ENCODE results near the gene METAP1D. TPM values are rescaled to one million over a fixed set of nuclear protein-coding genes. Genes with fewer than 3 reads are reported as not detected.

METAP1D gene
- total RNA-seq, 1 experiment from 2014 or later, result 5.2 TPM

- Histone ChIP-seq H4K20me1 (ENCODE audit: control insufficient read depth, insufficient read depth, insufficient read length) (no peaks in the 10 kb centered on the region), H3K27ac (ENCODE audit: insufficient read length, low read depth, low read length) (no peak overlapping the region), H3K23me2 (ENCODE audit: insufficient read length, low read depth, low read length, poor library complexity, severe bottlenecking) (peaks cover 11% of the 10 kb centered on the region), H4K91ac (ENCODE audit: insufficient read length, low read depth, low read length) (no peak overlapping the region), H2BK120ac (ENCODE audit: low read depth, low read length, poor library complexity, severe bottlenecking) (no peak overlapping the region), H3K18ac (ENCODE audit: insufficient read length, low read depth, low read length) (no peak overlapping the region), H4K5ac (ENCODE audit: insufficient read length, low read depth, low read length) (no peak overlapping the region), H3K9me3 (ENCODE audit: control insufficient read depth, low read depth, low read length) (no peaks in the 10 kb centered on the region), H3K27me3 (ENCODE audit: insufficient read depth, low read length) (peaks cover 61% of the 10 kb centered on the region), H3K79me1 (ENCODE audit: insufficient read depth, low read depth, low read length, poor library complexity, severe bottlenecking) (no peaks in the 10 kb centered on the region), H2BK12ac (ENCODE audit: insufficient read length, low read depth, low read length) (no peak overlapping the region), H3K14ac (ENCODE audit: insufficient read depth, low read length) (no peak overlapping the region), H2BK20ac (ENCODE audit: low read depth, low read length, poor library complexity, severe bottlenecking) (no peak overlapping the region), H4K8ac (replicated peaks; ENCODE audit: insufficient read length, low read depth, low read length) (no peak overlapping the region), H3T11ph (ENCODE audit: low read length) (no peak overlapping the region), H3K4me1 (ENCODE audit: insufficient read depth, low read length) (no peaks in the 10 kb centered on the region; the same call in 1 of the 2 replicates), H2AK5ac (ENCODE audit: insufficient read length, low read length) (no peak overlapping the region), H3K23ac (ENCODE audit: insufficient read length, low read depth, low read length) (no peak overlapping the region), H2AFZ (ENCODE audit: low read length) (no peak overlapping the region), H3K56ac (ENCODE audit: insufficient read length, low read depth, low read length) (no peak overlapping the region), H2BK5ac (ENCODE audit: insufficient read length, low read length) (no peak overlapping the region), H3K79me2 (ENCODE audit: insufficient read depth, low read length) (no peaks in the 10 kb centered on the region), H3K9ac (ENCODE audit: extremely low read depth, insufficient read length, low read length) (no peak overlapping the region), H2BK15ac (ENCODE audit: low read depth, low read length) (no peak overlapping the region), H3K4ac (ENCODE audit: low read depth, low read length) (no peak overlapping the region), H3K4me2 (ENCODE audit: insufficient read depth, insufficient read length, low read length) (no peak overlapping the region)
- Mint-ChIP-seq H3K4me3 (peak overlapping the region in 1 of 2 experiments; percentile 50; a peak in 1 of 5 replicates), H3K27ac (no peak overlapping the region), H3K4me1 (peaks cover 22 to 40% of the 10 kb centered on the region in 2 experiments), H3K9me3 (peaks cover 2 to 9% of the 10 kb centered on the region in 2 experiments; a peak in 3 of 5 replicates), H3K27me3 (ENCODE audit: low read depth) (peaks cover 65% of the 10 kb centered on the region), H3K36me3 (ENCODE audit: insufficient read depth in 1 of 3, low read depth in 3 of 3) (no peaks in the 10 kb centered on the region)
- no CpG with 5 or more reads among the region's 8 CpGs for WGBS (ENCODE audit: extremely low coverage, insufficient read length, low lambda C conversion rate)
- TF ChIP-seq CTCF (conservative IDR thresholded peaks at IDR 0.05), result no peak
- DNase-seq, result no peak
Observed at GRCh38 chr2:172108587-172108930, 108.8 kb downstream of the METAP1D start.
